ENCODE results near the gene UPF2. TPM values are rescaled to one million over a fixed set of nuclear protein-coding genes. Genes with fewer than 3 reads are reported as not detected.
A peak's percentile ranks its signal among the peaks of the same experiment; 100 is the strongest.
"Not testable (repeated sequence)": the region's sequence is repeated elsewhere in the genome, so short reads cannot be mapped to it uniquely, and the experiment has no call there.

Gene UPF2, protein sequence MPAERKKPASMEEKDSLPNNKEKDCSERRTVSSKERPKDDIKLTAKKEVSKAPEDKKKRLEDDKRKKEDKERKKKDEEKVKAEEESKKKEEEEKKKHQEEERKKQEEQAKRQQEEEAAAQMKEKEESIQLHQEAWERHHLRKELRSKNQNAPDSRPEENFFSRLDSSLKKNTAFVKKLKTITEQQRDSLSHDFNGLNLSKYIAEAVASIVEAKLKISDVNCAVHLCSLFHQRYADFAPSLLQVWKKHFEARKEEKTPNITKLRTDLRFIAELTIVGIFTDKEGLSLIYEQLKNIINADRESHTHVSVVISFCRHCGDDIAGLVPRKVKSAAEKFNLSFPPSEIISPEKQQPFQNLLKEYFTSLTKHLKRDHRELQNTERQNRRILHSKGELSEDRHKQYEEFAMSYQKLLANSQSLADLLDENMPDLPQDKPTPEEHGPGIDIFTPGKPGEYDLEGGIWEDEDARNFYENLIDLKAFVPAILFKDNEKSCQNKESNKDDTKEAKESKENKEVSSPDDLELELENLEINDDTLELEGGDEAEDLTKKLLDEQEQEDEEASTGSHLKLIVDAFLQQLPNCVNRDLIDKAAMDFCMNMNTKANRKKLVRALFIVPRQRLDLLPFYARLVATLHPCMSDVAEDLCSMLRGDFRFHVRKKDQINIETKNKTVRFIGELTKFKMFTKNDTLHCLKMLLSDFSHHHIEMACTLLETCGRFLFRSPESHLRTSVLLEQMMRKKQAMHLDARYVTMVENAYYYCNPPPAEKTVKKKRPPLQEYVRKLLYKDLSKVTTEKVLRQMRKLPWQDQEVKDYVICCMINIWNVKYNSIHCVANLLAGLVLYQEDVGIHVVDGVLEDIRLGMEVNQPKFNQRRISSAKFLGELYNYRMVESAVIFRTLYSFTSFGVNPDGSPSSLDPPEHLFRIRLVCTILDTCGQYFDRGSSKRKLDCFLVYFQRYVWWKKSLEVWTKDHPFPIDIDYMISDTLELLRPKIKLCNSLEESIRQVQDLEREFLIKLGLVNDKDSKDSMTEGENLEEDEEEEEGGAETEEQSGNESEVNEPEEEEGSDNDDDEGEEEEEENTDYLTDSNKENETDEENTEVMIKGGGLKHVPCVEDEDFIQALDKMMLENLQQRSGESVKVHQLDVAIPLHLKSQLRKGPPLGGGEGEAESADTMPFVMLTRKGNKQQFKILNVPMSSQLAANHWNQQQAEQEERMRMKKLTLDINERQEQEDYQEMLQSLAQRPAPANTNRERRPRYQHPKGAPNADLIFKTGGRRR
- polyA plus RNA-seq (ENCODE audit: insufficient read length in 4 of 4): 10 to 100 TPM; 27.3 to 39.8 (median 37.7) TPM

DNA sequence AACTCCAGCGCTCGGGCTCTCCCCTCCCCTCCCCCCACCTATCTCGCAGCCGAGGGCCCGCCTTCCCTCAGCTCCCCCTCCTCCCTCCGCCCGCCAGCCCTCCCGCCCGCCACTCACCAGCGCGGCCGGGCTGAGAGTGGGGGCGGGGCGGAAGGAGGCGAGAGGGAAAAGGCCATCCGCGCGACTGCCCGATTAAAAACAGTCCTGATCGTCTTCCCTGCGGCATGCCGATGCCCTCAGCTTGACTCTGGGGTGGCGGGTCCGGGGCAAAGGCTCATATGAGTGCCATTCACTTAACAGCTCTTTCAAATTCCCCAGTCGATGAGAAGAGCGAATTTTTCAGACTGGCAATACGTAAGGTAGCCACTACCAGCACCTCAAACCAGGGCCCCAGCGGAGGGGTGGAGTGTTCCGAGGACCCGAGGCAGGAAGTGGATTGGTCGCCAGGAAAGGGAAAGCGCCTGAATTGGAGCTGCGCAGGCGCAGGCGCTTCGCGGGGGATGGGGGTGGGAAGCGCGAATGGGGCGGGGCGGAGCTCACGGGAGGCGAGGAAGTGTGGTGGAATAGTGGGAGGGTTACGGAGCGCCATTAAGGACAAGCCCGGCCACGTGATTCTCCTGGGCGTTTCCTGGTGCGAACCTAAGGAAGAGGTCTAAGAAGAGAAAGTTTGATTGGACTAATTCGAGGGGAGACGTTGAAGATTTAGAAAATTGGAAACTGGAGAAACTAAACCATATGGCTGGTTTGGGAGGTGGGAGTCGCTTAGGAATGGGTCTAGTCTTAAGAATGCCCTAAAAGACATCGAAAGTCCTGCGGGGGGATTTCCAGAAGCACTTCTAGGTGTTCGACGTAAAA, at the start of gene UPF2:
Gene UPF2 (minus strand): TSS at position 13 of the 855 bp plus-strand sequence. CDS start 7,386 bp downstream, outside the sequence.
- peak; percentile 95 to 97 (median 96) for DNase-seq (ENCODE audit: low read depth in 4 of 4, low spot score in 3 of 4)

DNA sequence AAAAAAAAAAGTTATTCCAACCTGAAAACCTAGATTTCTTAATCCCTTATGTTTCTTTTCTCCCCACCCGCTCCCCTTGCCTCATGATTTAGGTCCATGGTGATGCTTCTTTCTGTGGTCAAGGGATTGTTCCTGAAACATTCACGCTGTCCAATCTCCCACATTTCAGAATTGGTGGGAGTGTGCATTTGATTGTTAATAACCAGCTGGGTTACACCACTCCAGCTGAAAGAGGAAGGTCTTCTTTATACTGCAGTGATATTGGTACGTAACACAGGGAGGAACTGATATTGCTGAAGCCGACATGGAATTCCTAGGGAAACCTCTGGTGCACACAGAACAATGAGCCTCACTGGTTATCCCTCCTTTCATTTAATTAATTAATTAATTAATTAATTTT, 48.8 kb upstream of the UPF2 start:
- DNase-seq (ENCODE audit: low read depth in 4 of 4, low spot score in 3 of 4): no peak

DNA sequence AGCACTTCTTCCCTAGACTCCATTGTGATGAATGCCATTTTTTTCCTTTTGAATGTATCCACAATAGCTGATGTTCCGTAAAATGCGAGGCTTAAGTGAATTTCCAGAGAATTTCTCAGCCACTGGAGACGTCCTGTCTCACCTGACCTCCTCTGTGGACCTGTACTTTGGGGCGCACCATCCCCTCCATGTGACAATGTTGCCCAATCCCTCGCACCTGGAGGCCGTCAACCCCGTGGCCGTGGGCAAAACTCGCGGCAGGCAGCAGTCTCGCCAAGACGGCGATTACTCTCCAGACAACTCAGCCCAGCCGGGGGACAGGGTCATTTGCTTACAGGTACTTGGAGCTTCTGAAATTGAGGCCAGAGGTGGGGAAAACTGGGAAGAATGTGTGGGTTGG, 46.3 kb upstream of the UPF2 start:
- DNase-seq (ENCODE audit: low read depth in 4 of 4, low spot score in 3 of 4): no peak

- DNase-seq (ENCODE audit: low read depth in 4 of 4, low spot score in 3 of 4): no peak
Measured at GRCh38 chr10:12081879-12082557, 39.4 kb upstream of the UPF2 start.

- DNase-seq (ENCODE audit: low read depth in 4 of 4, low spot score in 3 of 4): no peak
Measured at GRCh38 chr10:12081470-12081869, 38.9 kb upstream of the UPF2 start.

DNA sequence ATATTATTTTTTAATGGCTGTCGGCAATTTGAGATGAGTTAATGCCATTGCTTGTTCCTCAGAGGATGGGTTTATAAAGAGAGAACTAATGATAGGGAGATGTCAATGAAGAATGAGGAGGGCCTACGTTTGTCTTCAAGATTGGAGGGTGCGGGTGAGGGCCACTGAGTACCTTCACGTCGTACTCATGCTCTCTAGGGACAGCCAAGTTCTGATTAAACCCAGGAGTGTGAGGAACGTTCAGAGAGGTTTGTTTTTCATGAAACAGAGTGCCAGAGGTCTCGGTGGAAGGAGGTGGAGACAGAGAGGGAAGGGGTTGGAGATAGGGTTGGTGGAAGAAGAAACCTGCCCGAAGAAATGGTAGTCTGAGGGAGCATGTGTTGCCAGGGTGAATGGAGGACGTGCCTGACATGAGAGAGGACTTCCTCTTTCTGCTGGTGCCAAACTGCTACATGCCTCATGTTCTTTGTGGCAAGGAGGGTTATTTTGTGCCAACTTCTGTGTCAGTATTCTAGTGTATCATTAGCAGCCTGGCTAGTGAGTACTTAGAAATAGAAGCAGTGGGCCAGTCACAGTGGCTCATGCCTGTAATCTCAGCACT, 35.1 kb upstream of the UPF2 start:
- no peak for DNase-seq (ENCODE audit: low read depth in 4 of 4, low spot score in 3 of 4)

GRCh38 chr10:12073526-12073925, 30.9 kb upstream of the UPF2 start:
- no peak for DNase-seq (ENCODE audit: low read depth in 4 of 4, low spot score in 3 of 4)

- DNase-seq (ENCODE audit: low read depth in 4 of 4, low spot score in 3 of 4): not testable (repeated sequence)
Measured at GRCh38 chr10:12071441-12071840, 28.8 kb upstream of the UPF2 start.

GRCh38 chr10:12068449-12069269, 26.1 kb upstream of the UPF2 start, which contains the start of gene DHTKD1:
Gene DHTKD1 (plus strand): TSS chr10:12068954. CDS start chr10:12069034, 80 bp downstream.
- peak; percentile 94 to 95 (median 94) for DNase-seq (ENCODE audit: low read depth in 4 of 4, low spot score in 3 of 4)

- no peak for DNase-seq (ENCODE audit: low read depth in 4 of 4, low spot score in 3 of 4)
Measured at GRCh38 chr10:12067336-12067735, 24.7 kb upstream of the UPF2 start.

DNA sequence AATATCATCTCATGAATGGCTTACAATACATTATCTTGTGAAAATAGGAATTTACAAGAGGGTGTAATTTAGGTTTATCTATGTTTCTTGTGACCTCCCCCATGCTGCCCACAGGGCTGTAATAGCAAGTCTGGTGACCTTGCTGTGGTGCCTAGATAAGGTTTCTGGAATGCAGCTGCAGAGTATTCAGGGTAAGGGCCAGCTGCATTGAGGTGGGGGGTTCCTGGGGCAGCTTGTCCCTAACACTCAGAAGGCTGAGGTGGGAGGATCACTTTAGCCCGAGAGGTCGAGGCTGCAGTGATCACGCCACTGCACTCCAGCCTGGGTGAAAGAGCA, 20.8 kb upstream of the UPF2 start:
- DNase-seq (ENCODE audit: low read depth in 4 of 4, low spot score in 3 of 4): no peak

DNA sequence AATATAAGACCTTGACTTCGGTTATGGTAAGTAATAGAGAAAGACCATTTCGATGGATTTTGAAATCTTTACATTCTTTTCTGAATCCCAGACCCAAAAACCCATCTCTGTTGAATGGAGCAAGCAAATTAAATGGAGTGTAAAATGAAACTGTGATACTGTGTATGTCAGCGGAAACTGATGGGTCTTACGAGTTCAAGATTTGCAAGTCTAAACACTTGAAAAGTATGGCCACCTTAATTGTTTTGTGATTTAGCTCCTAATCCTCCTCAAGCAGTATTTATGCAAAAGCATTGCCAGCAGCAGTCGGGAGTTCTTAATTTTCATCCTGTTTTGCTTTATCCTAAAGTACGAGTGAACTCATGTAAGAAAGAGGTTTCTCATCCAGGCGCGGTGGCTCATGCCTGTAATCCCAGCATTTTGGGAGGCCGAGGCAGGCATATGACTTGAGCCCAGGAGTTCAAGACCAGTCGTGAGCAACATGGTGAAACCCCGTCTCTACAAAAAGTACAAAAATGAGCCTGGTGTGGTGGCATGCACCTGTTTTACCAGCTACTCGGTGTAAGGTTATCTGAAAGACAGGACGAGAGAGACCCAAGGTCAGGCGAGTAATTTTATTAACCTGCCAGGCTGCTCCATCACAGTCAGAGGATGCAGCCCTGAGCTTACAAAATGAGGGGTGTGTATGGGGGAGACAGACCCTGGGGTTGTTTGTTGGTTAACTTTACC, 20.3 kb upstream of the UPF2 start:
- DNase-seq (ENCODE audit: low read depth in 4 of 4, low spot score in 3 of 4): no peak

DNA sequence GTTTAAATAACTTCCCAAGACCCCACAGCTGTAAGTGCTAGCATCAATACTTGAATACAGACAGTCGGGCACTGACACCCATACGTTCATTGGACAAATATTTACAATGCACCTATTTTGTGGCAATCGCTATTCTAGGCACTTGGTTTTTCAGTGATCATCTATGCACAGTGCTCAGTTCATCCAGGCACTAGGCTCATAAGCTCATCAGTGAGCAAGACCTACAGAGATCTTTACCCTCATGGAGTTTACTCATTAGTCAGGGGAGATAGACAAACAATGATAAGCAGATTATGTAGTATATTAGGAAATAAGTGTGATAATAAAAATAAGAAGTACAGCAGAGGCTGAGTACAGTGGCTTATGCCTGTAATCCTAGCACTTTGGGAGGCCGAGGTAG, 18.5 kb upstream of the UPF2 start:
- no peak for DNase-seq (ENCODE audit: low read depth in 4 of 4, low spot score in 3 of 4)

DNA sequence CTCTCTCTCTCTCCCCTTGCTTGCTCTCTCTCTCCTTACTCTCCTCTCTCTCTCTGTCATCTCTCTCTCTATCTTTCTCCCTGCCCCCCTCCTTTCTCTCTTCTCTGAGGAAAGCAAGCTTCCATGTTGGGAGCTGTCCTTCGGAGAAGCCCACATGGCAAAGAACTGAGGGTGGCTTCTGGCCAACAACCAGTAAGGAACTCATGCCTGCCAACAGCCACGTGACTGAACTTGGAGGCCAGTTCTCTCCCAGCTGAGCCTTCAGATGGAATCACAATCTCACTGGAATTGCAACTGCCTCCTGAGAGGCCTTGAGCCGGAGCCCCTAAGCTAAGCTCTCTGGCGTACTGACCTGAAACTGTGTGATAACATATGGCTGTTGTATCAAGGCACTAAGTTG, 14.1 kb upstream of the UPF2 start:
- DNase-seq (ENCODE audit: low read depth in 4 of 4, low spot score in 3 of 4): no peak

GRCh38 chr10:12055732-12056131, 13.1 kb upstream of the UPF2 start:
- no peak for DNase-seq (ENCODE audit: low read depth in 4 of 4, low spot score in 3 of 4)

GRCh38 chr10:12051241-12051640, 8.6 kb upstream of the UPF2 start:
- DNase-seq (ENCODE audit: low read depth in 4 of 4, low spot score in 3 of 4): no peak

DNA sequence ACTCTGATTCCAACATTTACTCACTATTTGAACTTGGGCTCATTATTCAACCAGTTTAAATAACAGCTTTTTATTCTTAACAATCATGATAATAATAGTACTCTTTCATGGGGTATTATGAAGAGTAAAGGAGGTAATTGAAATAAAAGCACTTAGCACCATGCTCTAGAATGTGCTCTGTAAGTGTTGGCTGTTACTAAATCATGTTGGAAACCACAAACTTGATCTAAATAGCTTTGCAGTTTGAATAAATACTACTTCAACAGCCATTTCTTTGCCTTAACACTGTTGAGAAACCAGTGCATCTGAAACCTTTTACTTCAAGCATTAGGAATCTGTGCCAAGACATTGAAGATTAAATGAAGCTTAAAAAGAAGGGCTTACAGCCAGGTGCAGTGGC, 7.9 kb upstream of the UPF2 start:
- no peak for DNase-seq (ENCODE audit: low read depth in 4 of 4, low spot score in 3 of 4)
